K562 (cell line): ENCODE data around the gene MAP3K6. TPM values are rescaled to one million over a fixed set of nuclear protein-coding genes. Genes with fewer than 3 reads are reported as not detected.

Source experiments
- ARID3A ChIP-seq: IDR thresholded peaks from 2 replicates; pipeline ENCODE4 v1.6.1; 2012; ENCODE audit warnings: low read depth, low read length, improper control_type of control experiment, borderline replicate concordance
- BMI1 ChIP-seq: fragments of 150-350 bp; IDR thresholded peaks from 2 replicates; pipeline ENCODE4 v1.6.1; 2014; ENCODE audit warnings: low read length
- BRCA1 ChIP-seq, 2 experiments: fragments of 450-650 bp in 1 of 2; sonication (generic) in 1 of 2; formaldehyde crosslinking in 1 of 2; IDR thresholded peaks; 2 replicates each; pipeline versions ENCODE4 v1.5.0 to v1.6.1; 2017 to 2020; ENCODE audit warnings: mild to moderate bottlenecking in 1 of 2, missing genetic modification reagents in 1 of 2
- CCAR2 ChIP-seq: fragments of 200-400 bp; formaldehyde crosslinking; IDR thresholded peaks from 2 replicates; pipeline ENCODE4 v1.6.1; 2017; ENCODE audit warnings: mild to moderate bottlenecking, low read depth, low read length
- HLTF ChIP-seq: fragments of 450-650 bp; IDR thresholded peaks from 2 replicates; pipeline ENCODE4 v1.6.1; 2016
- ID3 ChIP-seq, 2 experiments: fragments of 250-450 bp in 1 of 2; fragments of 450-650 bp in 1 of 2; sonication (Bioruptor Pico) in 1 of 2; IDR thresholded peaks; 2 replicates each; pipeline versions ENCODE4 v1.6.1 to v1.8.0; 2016 to 2021; ENCODE audit warnings: mild to moderate bottlenecking in 2 of 2, moderate library complexity in 2 of 2, missing compliant biosample characterization in 1 of 2, missing genetic modification characterization in 1 of 2
- MTA1 ChIP-seq: fragments of 450-650 bp; IDR thresholded peaks from 2 replicates; pipeline ENCODE4 v1.6.1; 2017; ENCODE audit warnings: borderline replicate concordance
- MTA3 ChIP-seq: fragments of 450-650 bp; formaldehyde crosslinking; IDR thresholded peaks from 2 replicates; pipeline ENCODE4 v1.6.1; 2017; ENCODE audit warnings: mild to moderate bottlenecking, borderline replicate concordance
- NFE2 ChIP-seq: IDR thresholded peaks from 2 replicates; pipeline ENCODE4 v1.6.1; 2014; ENCODE audit warnings: antibody characterized with exemption, low read depth
- RBM14 ChIP-seq: fragments of 200-400 bp; formaldehyde crosslinking; IDR thresholded peaks from 2 replicates; pipeline ENCODE4 v1.6.1; 2018; ENCODE audit warnings: low read depth, mild to moderate bottlenecking, low read length, moderate library complexity, borderline replicate concordance; ENCODE audit not compliant: insufficient read depth
- REST ChIP-seq, 2 experiments: fragments of 450-650 bp; formaldehyde crosslinking in 1 of 2; IDR thresholded peaks; 2 replicates each; pipeline versions ENCODE4 v1.4.0 to v1.6.1; 2014 to 2020; ENCODE audit warnings: mild to moderate bottlenecking in 2 of 2, borderline replicate concordance in 1 of 2, low read depth in 1 of 2
- SLC30A9 ChIP-seq: fragments of 250-450 bp; sonication (Bioruptor Pico); IDR thresholded peaks from 2 replicates; pipeline ENCODE4 v1.8.0; 2022; ENCODE audit warnings: mild to moderate bottlenecking, moderate library complexity
- SMARCC2 ChIP-seq: fragments of 450-650 bp; IDR thresholded peaks from 2 replicates; pipeline ENCODE4 v1.6.1; 2017; ENCODE audit warnings: antibody characterized with exemption, moderate library complexity, mild to moderate bottlenecking, low read depth
- TAF9B ChIP-seq: fragments of 450-650 bp; IDR thresholded peaks from 2 replicates; pipeline ENCODE4 v1.6.1; 2018; ENCODE audit warnings: mild to moderate bottlenecking; ENCODE audit not compliant: partially characterized antibody
- ZC3H11A ChIP-seq: IDR thresholded peaks from 2 replicates; pipeline ENCODE4 v1.6.1; 2012; ENCODE audit warnings: low read depth, low read length, improper control_type of control experiment
- ZKSCAN3 ChIP-seq: fragments of 250-450 bp; sonication (Bioruptor Pico); IDR thresholded peaks from 2 replicates; pipeline ENCODE4 v1.4.0; 2020
- ZNF12 ChIP-seq: sonication (generic); formaldehyde crosslinking; IDR thresholded peaks from 2 replicates; pipeline ENCODE4 v1.4.0; 2020; ENCODE audit warnings: mild to moderate bottlenecking, missing genetic modification reagents
- ZNF586 ChIP-seq: fragments of 450-650 bp; formaldehyde crosslinking; conservative IDR thresholded peaks from 2 replicates; pipeline ENCODE4 v1.4.0; 2020; ENCODE audit warnings: mild to moderate bottlenecking, moderate library complexity
- polyA plus RNA-seq, 8 experiments: library from polyadenylated mRNA; depleted of rRNA in 4 of 8; stranded (reverse) in 5 of 8; unstranded in 3 of 8; fragments of >200 nt; fragmentation: Nextera tagmentation in 2 of 8; fragmentation: Illumina TruSeq in 1 of 8; extraction: Ambion mirVana in 2 of 8; extraction: Trizol in 1 of 8; gene quantifications; 2 replicates each; pipeline versions ENCODE4 v1.2.1 to v1.2.3, GENCODE V29; 2011 to 2014; ENCODE audit warnings: inconsistent platforms in 1 of 8, missing spikeins in 1 of 8
- total RNA-seq, 7 experiments: library from RNA; depleted of rRNA in 6 of 7; stranded (reverse); fragments of >200 nt in 6 of 7; fragmentation: Illumina TruSeq in 2 of 7; extraction: Trizol in 2 of 7; gene quantifications; 2 replicates each; pipeline versions ENCODE4 v1.2.1 to v1.2.3, GENCODE V29; 2011 to 2021; ENCODE audit warnings: low replicate concordance in 1 of 7

Gene MAP3K6
- total and polyA plus RNA-seq, 9 of the 15 experiments (the other 6 are each of a cell fraction or from before 2014, with no cell fraction given): 0.99 to 21.9 (median 7.0) TPM

GRCh38 chr1:27395441-27396195, 28.9 kb upstream of the MAP3K6 start (continued):
- peak; percentile 85 for TF ChIP-seq REST (IDR thresholded peaks at IDR 0.05; ENCODE audit: borderline replicate concordance)
- no peak for TF ChIP-seq REST (CRISPR knock-in tag; IDR thresholded peaks at IDR 0.05; ENCODE audit: low read depth)
- peak; percentile 48; the same call in 1 of the 2 replicates for TF ChIP-seq ARID3A
- 0 out of 2 replicates have a peak, but pooled peaks have one; percentile 28 for TF ChIP-seq MTA3
- no peak for TF ChIP-seq RBM14
- TF ChIP-seq CCAR2: no peak
- TF ChIP-seq ZC3H11A: 0 out of 2 replicates have a peak, but pooled peaks have one; percentile 57
- no peak for TF ChIP-seq HLTF
- TF ChIP-seq SLC30A9 (CRISPR knock-in tag): no peak
- no peak for TF ChIP-seq ZNF12
- TF ChIP-seq NFE2: no peak
- no peak for TF ChIP-seq ID3 (CRISPR knock-in tag; IDR thresholded peaks at IDR 0.05)
- no peak for TF ChIP-seq ID3 (tag; IDR thresholded peaks at IDR 0.05)
- no peak for TF ChIP-seq TAF9B
- TF ChIP-seq BMI1: peak; percentile 52; the same call in 1 of the 2 replicates
- no peak for TF ChIP-seq MTA1
- no peak for TF ChIP-seq ZKSCAN3
- no peak for TF ChIP-seq BRCA1 (IDR thresholded peaks at IDR 0.05)
- TF ChIP-seq BRCA1 (CRISPR knock-in tag; IDR thresholded peaks at IDR 0.05): no peak
- TF ChIP-seq ZNF586: no peak
- no peak for TF ChIP-seq SMARCC2
